Neuronal stem cell (in vitro differentiated cells): ENCODE results near the gene EFNA1.
A peak's percentile ranks its signal among the peaks of the same experiment; 100 is the strongest.
"Not testable (repeated sequence)": the region's sequence is repeated elsewhere in the genome, so short reads cannot be mapped to it uniquely, and the experiment has no call there.

Experiments
- DNase-seq: peaks from one replicate; pipeline ENCODE4 v3.0.0-alpha.2; 2013; ENCODE audit warnings: low spot score
- H2AFZ ChIP-seq: one replicate; pipeline ENCODE4 v1.6.1; 2013; ENCODE audit warnings: mild to moderate bottlenecking, low read length, inconsistent platforms
- H2AK5ac ChIP-seq: 2 replicates; pipeline ENCODE4 v1.6.1; 2013; ENCODE audit warnings: low read depth, mild to moderate bottlenecking, inconsistent platforms, low read length, moderate library complexity, mixed read lengths
- H2BK120ac ChIP-seq: 2 replicates; pipeline ENCODE4 v1.6.1; 2013; ENCODE audit warnings: low read depth, mild to moderate bottlenecking, inconsistent platforms, low read length, moderate library complexity, mixed read lengths
- H2BK12ac ChIP-seq: one replicate; pipeline ENCODE4 v1.6.1; 2013; ENCODE audit warnings: low read length, inconsistent platforms
- H2BK15ac ChIP-seq: 2 replicates; pipeline ENCODE4 v1.6.1; 2013; ENCODE audit warnings: mild to moderate bottlenecking, low read length, inconsistent platforms, mixed read lengths
- H2BK5ac ChIP-seq: one replicate; pipeline ENCODE4 v1.6.1; 2013; ENCODE audit warnings: inconsistent platforms, mild to moderate bottlenecking, low read length, moderate library complexity
- H3K14ac ChIP-seq: one replicate; pipeline ENCODE4 v1.6.1; 2013; ENCODE audit warnings: low read length, inconsistent platforms
- H3K18ac ChIP-seq: 2 replicates; pipeline ENCODE4 v1.6.1; 2013; ENCODE audit warnings: low read length, inconsistent platforms
- H3K23ac ChIP-seq: 2 replicates; pipeline ENCODE4 v1.6.1; 2013; ENCODE audit warnings: low read depth, mild to moderate bottlenecking, mixed read lengths, low read length, inconsistent platforms; ENCODE audit not compliant: poor library complexity
- H3K27ac ChIP-seq: replicated peaks from 3 replicates; pipeline ENCODE4 v1.5.1; 2013; ENCODE audit warnings: low read length, inconsistent platforms
- H3K27me3 ChIP-seq, 3 experiments: 2 replicates each; pipeline ENCODE4 v1.6.1; 2013; ENCODE audit warnings: low read length in 3 of 3, mild to moderate bottlenecking in 2 of 3, inconsistent platforms in 1 of 3, low read depth in 1 of 3, mixed read lengths in 1 of 3, moderate library complexity in 1 of 3; ENCODE audit not compliant: control insufficient read depth in 3 of 3, insufficient read depth in 3 of 3
- H3K36me3 ChIP-seq, 2 donors: replicated peaks in 1 of 2; 2 replicates each; pipeline ENCODE4 v1.6.1; 2013; ENCODE audit warnings: low read length in 2 of 2; ENCODE audit not compliant: control insufficient read depth in 2 of 2, insufficient read depth in 2 of 2
- H3K4ac ChIP-seq: 2 replicates; pipeline ENCODE4 v1.6.1; 2013; ENCODE audit warnings: inconsistent platforms, mild to moderate bottlenecking, low read length, moderate library complexity
- H3K4me1 ChIP-seq, 2 donors: 1 replicate in 1 of 2; 2 replicates in 1 of 2; pipeline ENCODE4 v1.6.1; 2013; ENCODE audit warnings: low read length in 2 of 2, low read depth in 1 of 2; ENCODE audit not compliant: control insufficient read depth in 2 of 2, insufficient read depth in 1 of 2
- H3K4me2 ChIP-seq: one replicate; pipeline ENCODE4 v1.6.1; 2013; ENCODE audit warnings: mild to moderate bottlenecking, low read length, inconsistent platforms; ENCODE audit not compliant: insufficient read depth, poor library complexity, severe bottlenecking
- H3K4me3 ChIP-seq, 2 donors: 2 replicates each; pipeline ENCODE4 v1.5.1; 2013; ENCODE audit warnings: low read length in 2 of 2, mild to moderate bottlenecking in 2 of 2, inconsistent platforms in 1 of 2, moderate library complexity in 1 of 2
- H3K79me1 ChIP-seq: one replicate; pipeline ENCODE4 v1.6.1; 2013; ENCODE audit warnings: low read depth, mild to moderate bottlenecking, inconsistent platforms, low read length, moderate library complexity
- H3K9ac ChIP-seq: one replicate; pipeline ENCODE4 v1.6.1; 2013; ENCODE audit warnings: mild to moderate bottlenecking, low read depth, low read length, inconsistent platforms; ENCODE audit not compliant: poor library complexity
- H3K9me3 ChIP-seq, 2 donors: replicated peaks in 1 of 2; 2 replicates each; pipeline versions ENCODE3 to v1.6.1; 2013; ENCODE audit warnings: low read length in 2 of 2, mild to moderate bottlenecking in 2 of 2, inconsistent platforms in 1 of 2, low read depth in 1 of 2, mixed read lengths in 1 of 2, moderate library complexity in 1 of 2; ENCODE audit not compliant: control insufficient read depth in 2 of 2, insufficient read depth in 1 of 2
- H4K8ac ChIP-seq: one replicate; pipeline ENCODE4 v1.6.1; 2013; ENCODE audit warnings: low read depth, mild to moderate bottlenecking, inconsistent platforms, low read length, moderate library complexity
- H4K91ac ChIP-seq: one replicate; pipeline ENCODE4 v1.6.1; 2013; ENCODE audit warnings: low read length, low read depth, mild to moderate bottlenecking, inconsistent platforms; ENCODE audit not compliant: poor library complexity
- WGBS, 2 donors: extraction: QIAGEN DNeasy Blood & Tissue Kit; methylation state at CpG; one replicate each; pipeline ENCODE4 v1.1.7; 2013; ENCODE audit warnings: missing lambda C conversion rate in 2 of 2, mixed read lengths in 1 of 2; ENCODE audit not compliant: insufficient read length in 2 of 2, insufficient replicate concordance in 1 of 2; ENCODE audit errors: extremely low coverage in 2 of 2; 5-methylcytosine and 5-hydroxymethylcytosine counted together

The EFNA1 gene

DNA sequence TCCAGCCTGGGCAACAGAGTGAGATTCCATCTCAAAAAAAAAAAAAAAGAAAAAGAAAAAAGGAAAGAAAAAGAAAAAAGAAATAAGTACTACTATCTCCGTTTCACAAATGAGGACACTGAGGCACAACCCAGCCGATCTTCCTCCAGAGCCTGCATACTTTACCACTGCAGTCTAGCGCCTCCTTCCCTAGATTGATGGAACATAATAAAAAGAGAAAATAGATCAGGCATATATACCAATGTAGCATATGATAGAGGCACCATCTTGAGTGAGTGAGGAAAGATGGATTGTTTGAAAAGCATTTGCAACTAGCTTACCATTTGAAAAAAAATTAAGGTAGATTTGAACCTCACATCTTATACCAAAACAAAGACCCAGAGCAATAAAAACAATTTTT, 17.8 kb downstream of the EFNA1 start:
- no peaks in the 10 kb centered on the region for H3K36me3 ChIP-seq
- H2BK5ac ChIP-seq: no peak overlapping the region
- H2BK120ac ChIP-seq: no peak overlapping the region
- no peak overlapping the region for H3K4me3 ChIP-seq
- H3K9ac ChIP-seq: no peak overlapping the region
- no peak overlapping the region for H4K8ac ChIP-seq
- H2AK5ac ChIP-seq: no peak overlapping the region
- no peak overlapping the region for H2BK15ac ChIP-seq
- no peak overlapping the region for H3K4ac ChIP-seq
- H4K91ac ChIP-seq: no peak overlapping the region
- no peak overlapping the region for H2BK12ac ChIP-seq
- H3K18ac ChIP-seq: no peak overlapping the region
- no peak overlapping the region for H3K4me2 ChIP-seq
- H3K9me3 ChIP-seq: no peaks in the 10 kb centered on the region
- no peak overlapping the region for H3K23ac ChIP-seq
- DNase-seq: no peak
- no peak overlapping the region for H3K14ac ChIP-seq
- H3K27ac ChIP-seq: no peak overlapping the region
- H3K27me3 ChIP-seq: peaks cover 0 to 3% (median 0%) of the 10 kb centered on the region in 3 experiments
- H3K4me1 ChIP-seq: peaks cover 0 to 1% of the 10 kb centered on the region in 2 donors
- H3K79me1 ChIP-seq: no peaks in the 10 kb centered on the region
- no peak overlapping the region for H2AFZ ChIP-seq
- no CpG with 5 or more reads among the region's 3 CpGs for WGBS, 2 donors

DNA sequence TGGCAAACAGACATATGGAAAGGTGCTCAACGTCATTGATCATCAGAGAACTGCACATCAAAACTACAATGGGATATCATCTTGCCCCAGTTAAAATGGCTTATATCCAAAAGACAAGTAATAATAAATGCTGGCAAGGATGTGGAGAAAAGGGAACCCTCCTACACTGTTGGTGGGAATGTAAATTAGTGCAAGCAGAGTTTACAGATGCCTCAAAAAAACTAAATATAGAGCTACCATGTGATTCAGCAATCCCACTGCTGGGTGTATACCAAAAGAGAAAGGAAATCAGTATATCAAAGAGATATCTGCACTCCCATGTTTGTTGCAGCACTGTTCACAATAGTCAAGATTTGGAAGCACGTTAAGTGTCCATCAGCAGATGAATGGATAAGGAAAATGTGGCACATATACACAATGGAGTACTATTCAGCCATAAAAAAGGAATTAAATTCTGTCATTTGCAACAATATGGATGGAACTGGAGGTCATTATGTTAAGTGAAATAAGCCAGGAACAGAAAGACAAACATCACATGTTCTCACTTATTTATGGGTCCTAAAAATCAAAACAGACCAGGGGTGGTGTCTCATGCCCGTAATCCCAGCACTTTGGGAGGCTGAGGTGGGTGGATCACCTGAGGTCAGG, 28.4 kb downstream of the EFNA1 start:
- H2BK15ac ChIP-seq, H3K27me3 ChIP-seq, H3K23ac ChIP-seq, H3K4ac ChIP-seq, H2AFZ ChIP-seq, H3K9ac ChIP-seq, H3K79me1 ChIP-seq, H3K4me3 ChIP-seq, H2BK120ac ChIP-seq, H3K27ac ChIP-seq, H3K18ac ChIP-seq, H3K36me3 ChIP-seq, H2AK5ac ChIP-seq, H2BK12ac ChIP-seq, H4K91ac ChIP-seq, H4K8ac ChIP-seq, H3K4me1 ChIP-seq, H3K4me2 ChIP-seq, DNase-seq, H3K9me3 ChIP-seq, H2BK5ac ChIP-seq, H3K14ac ChIP-seq: not testable (repeated sequence)
- WGBS, 2 donors: no CpG with 5 or more reads among the region's 3 CpGs

DNA sequence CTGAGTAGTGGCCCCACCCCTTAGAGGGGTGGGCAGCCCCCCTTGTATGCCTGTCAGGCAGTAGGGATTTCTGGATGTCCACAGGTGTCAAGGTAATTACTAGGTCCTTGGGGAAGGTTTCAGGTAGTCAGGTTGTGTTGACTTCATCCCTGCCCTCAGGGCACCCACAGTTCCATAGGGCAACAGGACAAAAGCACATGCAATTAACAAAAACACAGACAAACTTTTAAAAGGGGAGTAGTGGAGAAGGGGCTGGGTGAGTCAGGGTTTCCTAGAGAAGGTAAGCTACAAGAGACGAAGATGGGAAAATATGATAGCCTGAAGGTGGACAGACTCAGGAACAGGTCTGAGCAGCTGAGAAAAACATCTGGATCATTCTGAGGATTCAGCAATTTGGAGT, 31.3 kb downstream of the EFNA1 start:
- no peak overlapping the region for H3K4me3 ChIP-seq
- H2AFZ ChIP-seq: no peak overlapping the region
- no peak overlapping the region for H2BK15ac ChIP-seq
- no peak overlapping the region for H4K91ac ChIP-seq
- no peak overlapping the region for H2AK5ac ChIP-seq
- H3K36me3 ChIP-seq: no peaks in the 10 kb centered on the region
- no peak overlapping the region for H4K8ac ChIP-seq
- peaks cover 0 to 7% (median 0%) of the 10 kb centered on the region in 3 experiments for H3K27me3 ChIP-seq
- no peak overlapping the region for H3K14ac ChIP-seq
- WGBS, 2 donors: no CpG with 5 or more reads among the region's 1 CpG
- no peak overlapping the region for H2BK5ac ChIP-seq
- no peak overlapping the region for H3K4me2 ChIP-seq
- H3K4ac ChIP-seq: no peak overlapping the region
- no peaks in the 10 kb centered on the region for H3K79me1 ChIP-seq
- no peak overlapping the region for H3K23ac ChIP-seq
- H3K9me3 ChIP-seq: no peaks in the 10 kb centered on the region
- DNase-seq: no peak
- no peak overlapping the region for H2BK120ac ChIP-seq
- H2BK12ac ChIP-seq: no peak overlapping the region
- no peak overlapping the region for H3K9ac ChIP-seq
- no peaks in the 10 kb centered on the region for H3K4me1 ChIP-seq
- H3K18ac ChIP-seq: no peak overlapping the region
- H3K27ac ChIP-seq: no peak overlapping the region

DNA sequence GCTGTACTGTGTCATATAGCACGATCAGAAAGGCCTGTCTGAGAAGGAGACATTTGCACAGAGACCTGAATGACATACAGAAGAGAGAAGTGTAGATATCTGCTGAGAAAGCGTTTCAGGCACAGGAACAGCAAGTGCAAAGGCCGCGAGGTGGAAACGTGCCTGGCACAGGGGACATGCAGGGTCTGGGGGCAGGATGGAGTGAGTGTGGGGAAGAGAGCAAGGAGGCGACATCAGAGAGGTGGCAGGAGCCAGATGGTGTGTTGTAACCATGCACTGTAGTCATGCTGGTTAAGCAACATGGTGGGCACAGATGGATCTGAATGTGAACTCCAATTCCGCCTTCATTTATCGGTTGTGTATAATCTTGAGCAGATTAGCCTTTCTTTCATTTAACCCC, 32.5 kb downstream of the EFNA1 start:
- Histone ChIP-seq H3K9me3 (no peaks in the 10 kb centered on the region), H3K18ac (peak overlapping the region; percentile 44), H2AFZ (no peak overlapping the region), H2BK12ac (peak overlapping the region; percentile 63), H3K79me1 (no peaks in the 10 kb centered on the region), H3K14ac (peak overlapping the region; percentile 47), H3K23ac (peak overlapping the region; percentile 81), H3K4me2 (no peak overlapping the region), H4K91ac (no peak overlapping the region), H3K9ac (no peak overlapping the region), H2AK5ac (no peak overlapping the region), H3K36me3 (no peaks in the 10 kb centered on the region), H3K4me3 (no peak overlapping the region), H3K27ac (no peak overlapping the region), H2BK120ac (peak overlapping the region; percentile 93), H2BK15ac (peak overlapping the region; percentile 49), H2BK5ac (no peak overlapping the region), H3K27me3 (peaks cover 0 to 7% (median 0%) of the 10 kb centered on the region in 3 experiments), H3K4me1 (no peaks in the 10 kb centered on the region), H4K8ac (no peak overlapping the region), H3K4ac (no peak overlapping the region)
- no peak for DNase-seq
- no CpG with 5 or more reads among the region's 8 CpGs for WGBS, 2 donors
